Hepatocyte (in vitro differentiated cells): ENCODE measurements around the gene CDK19.

Experiments used
- CTCF ChIP-seq: fragments of 200-600 bp; sonication (generic); IDR thresholded peaks from 2 replicates; pipeline ENCODE4 v1.5.1; 2016; ENCODE audit warnings: antibody characterized with exemption, mild to moderate bottlenecking; ENCODE audit not compliant: poor library complexity
- EZH2 ChIP-seq: fragments of 200-600 bp; sonication (generic); IDR thresholded peaks from 2 replicates; pipeline ENCODE4 v1.6.1; 2016; ENCODE audit warnings: antibody characterized with exemption, mild to moderate bottlenecking, borderline replicate concordance
- EZH2phosphoT487 ChIP-seq: fragments of 200-600 bp; sonication (generic); IDR thresholded peaks from one replicate; pipeline ENCODE4 v1.6.1; 2018; ENCODE audit warnings: antibody characterized with exemption, mild to moderate bottlenecking, low read depth, moderate library complexity; ENCODE audit not compliant: unreplicated experiment, severe bottlenecking

GRCh38 chr6:110760589-110760988, 54.7 kb downstream of the CDK19 start:
- TF ChIP-seq CTCF (no peak), EZH2 (no peak), EZH2phosphoT487 (no peak)
